K562 (cell line): Measurements from ENCODE around the gene SEPHS2. TPM values are rescaled to one million over a fixed set of nuclear protein-coding genes. Genes with fewer than 3 reads are reported as not detected.
A peak's percentile ranks its signal among the peaks of the same experiment; 100 is the strongest.

Source experiments
- EP300 ChIP-seq: IDR thresholded peaks from 2 replicates; pipeline ENCODE4 v1.6.1; 2012; ENCODE audit warnings: low read length, improper control_type of control experiment
- HMBOX1 ChIP-seq: sonication (generic); IDR thresholded peaks from 2 replicates; pipeline ENCODE4 v1.6.1; 2016
- JUND ChIP-seq, 2 experiments: IDR thresholded peaks; 2 replicates in 1 of 2; 3 replicates in 1 of 2; pipeline ENCODE4 v1.6.1; 2011; ENCODE audit warnings: borderline replicate concordance in 2 of 2, low read depth in 2 of 2, low read length in 2 of 2, improper control_type of control experiment in 1 of 2, missing biosample characterization in 1 of 2, missing genetic modification characterization in 1 of 2, missing genetic modification reagents in 1 of 2
- KLF16 ChIP-seq: IDR thresholded peaks from 2 replicates; pipeline ENCODE4 v1.6.1; 2016; ENCODE audit warnings: antibody characterized with exemption
- MITF ChIP-seq: IDR thresholded peaks from 2 replicates; pipeline ENCODE4 v1.6.1; 2014; ENCODE audit warnings: antibody characterized with exemption
- NCOA2 ChIP-seq, 2 experiments: fragments of 450-650 bp; IDR thresholded peaks; 2 replicates each; pipeline ENCODE4 v1.6.1; 2018; ENCODE audit warnings: mild to moderate bottlenecking in 2 of 2, moderate library complexity in 1 of 2; ENCODE audit not compliant: partially characterized antibody in 2 of 2
- POLR2G ChIP-seq: fragments of 200-400 bp; formaldehyde crosslinking; IDR thresholded peaks from 2 replicates; pipeline ENCODE4 v1.6.1; 2017; ENCODE audit warnings: low read depth, mild to moderate bottlenecking, antibody characterized with exemption, low read length, moderate library complexity
- PREB ChIP-seq: sonication (generic); formaldehyde crosslinking; IDR thresholded peaks from 2 replicates; pipeline ENCODE4 v1.8.1; 2023; ENCODE audit warnings: mild to moderate bottlenecking, missing genetic modification reagents
- RBM39 ChIP-seq: fragments of 200-400 bp; formaldehyde crosslinking; optimal IDR thresholded peaks from 2 replicates; pipeline ENCODE3; 2018; ENCODE audit warnings: low read depth, low read length
- STAT6 ChIP-seq: sonication (generic); formaldehyde crosslinking; IDR thresholded peaks from 2 replicates; pipeline ENCODE4 v1.8.1; 2023; ENCODE audit warnings: mild to moderate bottlenecking, missing genetic modification reagents
- ZBTB7A ChIP-seq: IDR thresholded peaks from 2 replicates; pipeline ENCODE4 v1.6.1; 2011; ENCODE audit warnings: low read depth, mild to moderate bottlenecking, low read length, moderate library complexity, borderline replicate concordance; ENCODE audit not compliant: control insufficient read depth
- ZFX ChIP-seq: sonication (generic); formaldehyde crosslinking; IDR thresholded peaks from 2 replicates; pipeline ENCODE4 v1.8.0; 2022; ENCODE audit warnings: mild to moderate bottlenecking, missing genetic modification reagents, moderate library complexity
- ZNF23 ChIP-seq: fragments of 250-450 bp; sonication (Bioruptor Pico); IDR thresholded peaks from 2 replicates; pipeline ENCODE4 v1.4.0; 2020; ENCODE audit warnings: mild to moderate bottlenecking
- polyA plus RNA-seq, 8 experiments: library from polyadenylated mRNA; depleted of rRNA in 4 of 8; stranded (reverse) in 5 of 8; unstranded in 3 of 8; fragments of >200 nt; fragmentation: Nextera tagmentation in 2 of 8; fragmentation: Illumina TruSeq in 1 of 8; extraction: Ambion mirVana in 2 of 8; extraction: Trizol in 1 of 8; gene quantifications; 2 replicates each; pipeline versions ENCODE4 v1.2.1 to v1.2.3, GENCODE V29; 2011 to 2014; ENCODE audit warnings: inconsistent platforms in 1 of 8, missing spikeins in 1 of 8
- total RNA-seq, 7 experiments: library from RNA; depleted of rRNA in 6 of 7; stranded (reverse); fragments of >200 nt in 6 of 7; fragmentation: Illumina TruSeq in 2 of 7; extraction: Trizol in 2 of 7; gene quantifications; 2 replicates each; pipeline versions ENCODE4 v1.2.1 to v1.2.3, GENCODE V29; 2011 to 2021; ENCODE audit warnings: low replicate concordance in 1 of 7
- TF ChIP-seq, protein P1 (sequence below): fragments of 450-650 bp; IDR thresholded peaks from 2 replicates; pipeline ENCODE4 v1.6.1; 2017; ENCODE audit warnings: antibody characterized with exemption, mild to moderate bottlenecking

Gene SEPHS2
- total and polyA plus RNA-seq, 9 of the 15 experiments (the other 6 are each of a cell fraction or from before 2014, with no cell fraction given), result 20.9 to 90.6 (median 43.4) TPM

GRCh38 chr16:30409125-30410060 lies 36.3 kb downstream of the SEPHS2 start (continued):
- peak; percentile 76 for TF ChIP-seq HMBOX1
- 0 out of 2 replicates have a peak, but pooled peaks have one; percentile 15 for TF ChIP-seq POLR2G
- TF ChIP-seq STAT6 (CRISPR knock-in tag), result 0 out of 2 replicates have a peak, but pooled peaks have one; percentile 48
- TF ChIP-seq EP300, result peak; percentile 36; the same call in 1 of the 2 replicates
- TF ChIP-seq NCOA2 (IDR thresholded peaks at IDR 0.05; ENCODE audit: partially characterized antibody in 2 of 2), result no peak
- peak; percentile 51; the same call in 1 of the 2 replicates for TF ChIP-seq ZBTB7A
- TF ChIP-seq ZFX (CRISPR knock-in tag), result peak; percentile 64
- peak; percentile 62 for TF ChIP-seq RBM39
- no peak for TF ChIP-seq MITF
- no peak for TF ChIP-seq ZNF23 (CRISPR knock-in tag)
- TF ChIP-seq PREB (CRISPR knock-in tag), result 0 out of 2 replicates have a peak, but pooled peaks have one; percentile 18
- peak; percentile 59 for TF ChIP-seq JUND (IDR thresholded peaks at IDR 0.05; ENCODE audit: borderline replicate concordance, low read depth, low read length)
- no peak; the same call in 2 of the 3 replicates for TF ChIP-seq JUND (tag; IDR thresholded peaks at IDR 0.05; ENCODE audit: borderline replicate concordance, low read depth, low read length)
- TF ChIP-seq, protein P1, sequence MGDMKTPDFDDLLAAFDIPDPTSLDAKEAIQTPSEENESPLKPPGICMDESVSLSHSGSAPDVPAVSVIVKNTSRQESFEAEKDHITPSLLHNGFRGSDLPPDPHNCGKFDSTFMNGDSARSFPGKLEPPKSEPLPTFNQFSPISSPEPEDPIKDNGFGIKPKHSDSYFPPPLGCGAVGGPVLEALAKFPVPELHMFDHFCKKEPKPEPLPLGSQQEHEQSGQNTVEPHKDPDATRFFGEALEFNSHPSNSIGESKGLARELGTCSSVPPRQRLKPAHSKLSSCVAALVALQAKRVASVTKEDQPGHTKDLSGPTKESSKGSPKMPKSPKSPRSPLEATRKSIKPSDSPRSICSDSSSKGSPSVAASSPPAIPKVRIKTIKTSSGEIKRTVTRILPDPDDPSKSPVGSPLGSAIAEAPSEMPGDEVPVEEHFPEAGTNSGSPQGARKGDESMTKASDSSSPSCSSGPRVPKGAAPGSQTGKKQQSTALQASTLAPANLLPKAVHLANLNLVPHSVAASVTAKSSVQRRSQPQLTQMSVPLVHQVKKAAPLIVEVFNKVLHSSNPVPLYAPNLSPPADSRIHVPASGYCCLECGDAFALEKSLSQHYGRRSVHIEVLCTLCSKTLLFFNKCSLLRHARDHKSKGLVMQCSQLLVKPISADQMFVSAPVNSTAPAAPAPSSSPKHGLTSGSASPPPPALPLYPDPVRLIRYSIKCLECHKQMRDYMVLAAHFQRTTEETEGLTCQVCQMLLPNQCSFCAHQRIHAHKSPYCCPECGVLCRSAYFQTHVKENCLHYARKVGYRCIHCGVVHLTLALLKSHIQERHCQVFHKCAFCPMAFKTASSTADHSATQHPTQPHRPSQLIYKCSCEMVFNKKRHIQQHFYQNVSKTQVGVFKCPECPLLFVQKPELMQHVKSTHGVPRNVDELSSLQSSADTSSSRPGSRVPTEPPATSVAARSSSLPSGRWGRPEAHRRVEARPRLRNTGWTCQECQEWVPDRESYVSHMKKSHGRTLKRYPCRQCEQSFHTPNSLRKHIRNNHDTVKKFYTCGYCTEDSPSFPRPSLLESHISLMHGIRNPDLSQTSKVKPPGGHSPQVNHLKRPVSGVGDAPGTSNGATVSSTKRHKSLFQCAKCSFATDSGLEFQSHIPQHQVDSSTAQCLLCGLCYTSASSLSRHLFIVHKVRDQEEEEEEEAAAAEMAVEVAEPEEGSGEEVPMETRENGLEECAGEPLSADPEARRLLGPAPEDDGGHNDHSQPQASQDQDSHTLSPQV, result peak; percentile 54; the same call in 1 of the 2 replicates
- TF ChIP-seq KLF16, result peak; percentile 57; the same call in 1 of the 2 replicates
